ENCODE measurements around the gene SEMA3F. TPM values are rescaled to one million over a fixed set of nuclear protein-coding genes. Genes with fewer than 3 reads are reported as not detected.

SEMA3F gene
- total RNA-seq, 1 donor from 2014 or later, result 78.1 TPM

DNA sequence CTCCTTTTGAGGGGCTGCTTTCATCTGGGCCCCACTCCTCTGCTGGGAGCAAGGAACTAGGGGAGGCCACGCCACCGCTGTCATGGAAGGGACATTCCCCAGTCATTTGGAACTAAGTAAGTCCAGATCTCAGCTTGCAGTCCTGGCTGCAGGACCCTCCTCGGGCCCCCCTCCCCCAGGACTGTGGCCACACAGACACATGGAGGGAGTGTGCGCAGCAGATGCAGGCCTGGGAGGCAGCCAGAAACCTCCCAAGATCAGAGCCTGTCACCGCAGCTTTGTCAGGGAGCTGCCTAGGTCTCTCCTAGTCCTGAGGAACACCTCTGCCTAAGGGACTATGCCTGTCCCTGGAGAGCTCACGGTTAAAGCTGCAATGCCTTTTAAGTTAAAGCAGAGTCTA, 7.3 kb upstream of the SEMA3F start:
- no peak for DNase-seq (ENCODE audit: extremely low spot score in 2 of 2)
- H3K4me3 ChIP-seq, result no peak overlapping the region
- intact Hi-C loops (cut with DNase I), result no loop called here
- H3K9me3 ChIP-seq, result no peaks in the 10 kb centered on the region
- H3K36me3 ChIP-seq, result no peaks in the 10 kb centered on the region
- peaks cover 49% of the 10 kb centered on the region for H3K4me1 ChIP-seq
- TF ChIP-seq, protein P1, sequence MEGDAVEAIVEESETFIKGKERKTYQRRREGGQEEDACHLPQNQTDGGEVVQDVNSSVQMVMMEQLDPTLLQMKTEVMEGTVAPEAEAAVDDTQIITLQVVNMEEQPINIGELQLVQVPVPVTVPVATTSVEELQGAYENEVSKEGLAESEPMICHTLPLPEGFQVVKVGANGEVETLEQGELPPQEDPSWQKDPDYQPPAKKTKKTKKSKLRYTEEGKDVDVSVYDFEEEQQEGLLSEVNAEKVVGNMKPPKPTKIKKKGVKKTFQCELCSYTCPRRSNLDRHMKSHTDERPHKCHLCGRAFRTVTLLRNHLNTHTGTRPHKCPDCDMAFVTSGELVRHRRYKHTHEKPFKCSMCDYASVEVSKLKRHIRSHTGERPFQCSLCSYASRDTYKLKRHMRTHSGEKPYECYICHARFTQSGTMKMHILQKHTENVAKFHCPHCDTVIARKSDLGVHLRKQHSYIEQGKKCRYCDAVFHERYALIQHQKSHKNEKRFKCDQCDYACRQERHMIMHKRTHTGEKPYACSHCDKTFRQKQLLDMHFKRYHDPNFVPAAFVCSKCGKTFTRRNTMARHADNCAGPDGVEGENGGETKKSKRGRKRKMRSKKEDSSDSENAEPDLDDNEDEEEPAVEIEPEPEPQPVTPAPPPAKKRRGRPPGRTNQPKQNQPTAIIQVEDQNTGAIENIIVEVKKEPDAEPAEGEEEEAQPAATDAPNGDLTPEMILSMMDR (IDR thresholded peaks at IDR 0.05), result no peak
- TF ChIP-seq POLR2AphosphoS5 (IDR thresholded peaks at IDR 0.05; ENCODE audit: insufficient read depth in 1 of 2, low read depth in 1 of 2), result peak in 1 of 2 donors; percentile 20
- H3K27me3 ChIP-seq, result no peaks in the 10 kb centered on the region
- no peak overlapping the region for H3K27ac ChIP-seq

DNA sequence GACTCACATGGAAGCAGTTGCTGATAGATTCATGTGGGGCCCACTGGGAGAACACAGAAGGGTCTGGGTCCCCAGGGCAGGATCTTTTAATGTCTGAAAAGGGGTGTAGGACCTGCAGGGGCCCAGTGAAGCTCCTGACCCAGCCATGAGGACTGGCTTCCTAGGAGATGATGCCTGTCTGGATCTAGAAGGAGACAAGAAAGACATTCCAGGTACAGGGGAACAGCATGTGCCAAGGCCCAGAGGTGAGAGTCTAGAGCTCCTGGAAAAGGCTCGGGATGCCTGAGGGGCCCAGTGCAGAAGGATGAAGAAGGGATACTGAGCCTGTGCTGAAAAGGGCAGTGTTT, 4.7 kb upstream of the SEMA3F start:
- Histone ChIP-seq H3K9me3 (no peaks in the 10 kb centered on the region), H3K36me3 (no peaks in the 10 kb centered on the region), H3K27ac (peak overlapping the region; percentile 68), H3K4me1 (peaks cover 53% of the 10 kb centered on the region), H3K27me3 (no peaks in the 10 kb centered on the region), H3K4me3 (no peak overlapping the region)
- TF ChIP-seq, protein P1 (IDR thresholded peaks at IDR 0.05), result no peak
- TF ChIP-seq POLR2A (IDR thresholded peaks at IDR 0.05), result no peak
- TF ChIP-seq POLR2AphosphoS5 (IDR thresholded peaks at IDR 0.05; ENCODE audit: insufficient read depth in 1 of 2, low read depth in 1 of 2), result no peak
- DNase-seq (ENCODE audit: extremely low spot score in 2 of 2), result no peak
- intact Hi-C loops (cut with DNase I), result no loop called here

DNA sequence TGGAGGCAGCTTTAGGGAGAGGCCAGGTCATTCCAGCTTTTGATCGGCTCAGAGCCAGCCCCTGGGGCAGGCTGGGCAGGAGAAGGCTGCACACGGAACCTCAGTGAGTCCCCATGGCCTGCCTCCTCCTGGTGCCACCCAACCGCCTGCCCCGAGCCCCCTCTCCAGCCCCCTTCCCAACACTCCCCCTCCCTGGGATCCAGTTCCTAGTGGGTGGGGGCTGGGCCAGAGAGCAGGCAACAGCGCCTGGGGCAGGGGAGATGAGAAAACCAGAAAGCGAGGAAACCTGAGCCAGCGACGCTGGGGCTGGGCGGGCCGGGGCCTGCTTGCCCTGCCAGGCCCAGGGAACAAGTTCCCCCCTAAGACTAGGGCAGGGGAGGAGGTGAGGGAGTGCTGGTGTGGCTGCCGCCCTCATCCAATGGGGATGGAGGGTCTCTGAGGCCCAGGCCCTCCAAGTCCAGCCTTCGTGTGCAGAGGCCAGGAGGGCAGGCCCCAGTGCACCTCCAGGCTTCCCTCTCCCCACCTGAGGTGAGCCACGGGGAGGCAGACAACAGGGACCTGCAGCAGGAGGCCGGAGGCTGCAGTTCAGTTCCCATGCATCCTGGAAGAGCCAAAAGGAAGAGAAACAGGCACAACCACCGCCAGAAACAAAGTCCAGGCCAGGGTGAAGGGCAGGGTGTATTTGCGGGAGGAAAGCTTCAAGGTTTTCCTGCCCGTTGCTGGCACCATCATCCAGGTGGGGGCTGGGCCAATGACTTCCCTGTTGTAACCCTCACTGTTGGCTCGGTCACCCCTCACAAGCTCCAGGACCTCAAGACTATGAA, 4.0 kb upstream of the SEMA3F start:
- TF ChIP-seq POLR2AphosphoS5 (IDR thresholded peaks at IDR 0.05; ENCODE audit: insufficient read depth in 1 of 2, low read depth in 1 of 2) (no peak), POLR2A (IDR thresholded peaks at IDR 0.05) (no peak)
- TF ChIP-seq, protein P1 (IDR thresholded peaks at IDR 0.05), result no peak
- peaks cover 60% of the 10 kb centered on the region for H3K4me1 ChIP-seq
- no peak overlapping the region for H3K4me3 ChIP-seq
- intact Hi-C loops (cut with DNase I), result no loop called here
- peak overlapping the region; percentile 68 for H3K27ac ChIP-seq
- no peak for DNase-seq (ENCODE audit: extremely low spot score in 2 of 2)
- no peaks in the 10 kb centered on the region for H3K9me3 ChIP-seq
- no peaks in the 10 kb centered on the region for H3K36me3 ChIP-seq
- H3K27me3 ChIP-seq, result no peaks in the 10 kb centered on the region

DNA sequence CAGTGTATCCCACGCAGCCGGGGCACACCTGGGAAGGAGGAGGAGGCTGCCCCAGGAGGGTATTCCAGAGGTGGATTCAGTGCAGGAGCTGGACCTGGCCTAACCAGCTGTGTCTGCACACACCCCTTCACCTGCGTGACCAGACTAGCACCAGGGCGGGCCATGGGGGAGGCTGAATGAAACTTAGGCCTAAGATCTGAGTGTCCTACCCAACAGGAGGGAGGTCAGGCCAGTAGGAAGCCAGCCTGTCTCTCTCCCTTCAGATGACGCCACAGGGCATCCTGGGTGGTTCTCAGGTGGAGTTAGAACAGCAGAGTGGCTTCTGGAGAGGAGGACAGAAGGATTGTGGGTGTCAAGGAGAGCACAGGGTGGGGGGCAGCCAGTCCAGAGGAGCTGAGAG, 3.4 kb upstream of the SEMA3F start:
- DNase-seq (ENCODE audit: extremely low spot score in 2 of 2), result no peak
- Histone ChIP-seq H3K27me3 (no peaks in the 10 kb centered on the region), H3K4me3 (no peak overlapping the region), H3K27ac (peak overlapping the region; percentile 68), H3K4me1 (peaks cover 61% of the 10 kb centered on the region), H3K36me3 (no peaks in the 10 kb centered on the region), H3K9me3 (no peaks in the 10 kb centered on the region)
- intact Hi-C loops (cut with DNase I), result no loop called here
- TF ChIP-seq, protein P1 (IDR thresholded peaks at IDR 0.05), result no peak
- no peak for TF ChIP-seq POLR2A (IDR thresholded peaks at IDR 0.05)
- TF ChIP-seq POLR2AphosphoS5 (IDR thresholded peaks at IDR 0.05; ENCODE audit: insufficient read depth in 1 of 2, low read depth in 1 of 2), result no peak

DNA sequence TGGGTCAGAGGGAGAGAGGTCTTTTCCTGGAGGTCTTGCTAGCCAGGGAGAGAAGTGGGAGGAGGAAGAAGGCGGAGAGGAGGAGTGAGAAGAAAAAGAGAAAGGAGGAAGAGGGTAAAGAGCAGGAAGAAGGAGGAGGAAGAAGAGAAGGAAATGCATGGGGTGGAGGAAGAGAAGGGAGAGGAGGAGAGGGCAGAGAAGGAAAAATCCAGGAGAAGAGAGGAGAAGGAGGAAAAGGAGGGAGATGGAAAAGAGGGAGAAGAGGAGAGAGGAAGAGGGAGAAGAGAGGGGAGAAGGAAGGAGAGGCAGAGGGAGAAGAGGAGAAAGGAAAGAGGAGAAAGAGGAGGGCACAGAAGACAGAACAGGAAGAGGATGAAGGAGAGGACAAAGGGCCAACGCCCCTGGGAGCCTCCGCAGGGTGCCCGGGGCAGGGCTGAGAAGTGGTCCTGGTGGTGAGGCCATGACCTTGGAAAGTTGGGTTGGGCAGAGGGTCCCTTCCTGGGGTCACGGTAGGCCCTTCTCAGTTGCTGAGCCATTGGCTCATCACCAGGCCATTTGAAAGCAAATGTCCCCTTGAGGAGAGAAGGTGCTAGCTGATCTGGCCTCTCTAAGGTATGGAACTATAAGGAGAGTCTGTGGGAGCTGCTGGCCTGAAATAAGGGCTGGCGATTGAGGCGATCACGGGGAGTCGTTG, 1.2 kb upstream of the SEMA3F start:
- peaks cover 67% of the 10 kb centered on the region for H3K4me1 ChIP-seq
- DNase-seq (ENCODE audit: extremely low spot score in 2 of 2), result no peak
- intact Hi-C loops (cut with DNase I), result no loop called here
- peak overlapping the region; percentile 62 to 88 for H3K4me3 ChIP-seq
- H3K27me3 ChIP-seq, result no peaks in the 10 kb centered on the region
- TF ChIP-seq POLR2A (IDR thresholded peaks at IDR 0.05), result no peak
- TF ChIP-seq POLR2AphosphoS5 (IDR thresholded peaks at IDR 0.05; ENCODE audit: insufficient read depth in 1 of 2, low read depth in 1 of 2), result no peak
- TF ChIP-seq, protein P1 (IDR thresholded peaks at IDR 0.05), result no peak
- peak overlapping the region; percentile 86 for H3K27ac ChIP-seq
- no peaks in the 10 kb centered on the region for H3K9me3 ChIP-seq
- no peaks in the 10 kb centered on the region for H3K36me3 ChIP-seq
